Kidney epithelial cell (primary cell): ENCODE data around the gene RPS14. TPM values are rescaled to one million over a fixed set of nuclear protein-coding genes. Genes with fewer than 3 reads are reported as not detected.
"Not testable (repeated sequence)": the region's sequence is repeated elsewhere in the genome, so short reads cannot be mapped to it uniquely, and the experiment has no call there.

Experiments
- DNase-seq: peaks from one replicate; pipeline ENCODE4 v3.0.0-alpha.2; 2010; ENCODE audit warnings: low read depth
- H3K27me3 ChIP-seq: 2 replicates; pipeline ENCODE4 v1.6.0; 2011; ENCODE audit warnings: low read length; ENCODE audit not compliant: control insufficient read depth, insufficient read depth
- H3K36me3 ChIP-seq: 2 replicates; pipeline ENCODE4 v1.5.1; 2011; ENCODE audit warnings: low read length; ENCODE audit not compliant: control insufficient read depth, insufficient read depth
- H3K4me3 ChIP-seq: 2 replicates; pipeline ENCODE4 v1.5.1; 2011; ENCODE audit warnings: low read depth, mild to moderate bottlenecking, control low read depth, low read length
- CTCF ChIP-seq: IDR thresholded peaks from 2 replicates; pipeline ENCODE4 v1.5.1; 2011; ENCODE audit warnings: mild to moderate bottlenecking, moderate library complexity, low read length, control low read depth, inconsistent platforms; ENCODE audit not compliant: insufficient read depth, poor library complexity, severe bottlenecking
- total RNA-seq: library from RNA; depleted of rRNA; stranded (reverse); fragments of >200 nt; gene quantifications from 2 replicates; pipeline ENCODE4 v1.2.3, GENCODE V29; 2015

Gene RPS14
- total RNA-seq, 1 donor from 2014 or later, result 3,855 TPM

- H3K36me3 ChIP-seq, result no peaks in the 10 kb centered on the region
- H3K27me3 ChIP-seq, result no peaks in the 10 kb centered on the region
- peak; percentile 88 for TF ChIP-seq CTCF
- DNase-seq, result no peak
- no peak overlapping the region for H3K4me3 ChIP-seq
Observed at GRCh38 chr5:150458802-150459557, 9.4 kb upstream of the RPS14 start.

GRCh38 chr5:150457562-150458240 is 8.2 kb upstream of the RPS14 start:
- no peaks in the 10 kb centered on the region for H3K27me3 ChIP-seq
- H3K36me3 ChIP-seq, result no peaks in the 10 kb centered on the region
- TF ChIP-seq CTCF, result no peak
- no peak for DNase-seq
- H3K4me3 ChIP-seq, result no peak overlapping the region

GRCh38 chr5:150457121-150457520 is 7.6 kb upstream of the RPS14 start:
- no peaks in the 10 kb centered on the region for H3K27me3 ChIP-seq
- no peak for DNase-seq
- no peak overlapping the region for H3K4me3 ChIP-seq
- no peaks in the 10 kb centered on the region for H3K36me3 ChIP-seq
- no peak for TF ChIP-seq CTCF

- Histone ChIP-seq H3K36me3 (no peaks in the 10 kb centered on the region), H3K27me3 (no peaks in the 10 kb centered on the region), H3K4me3 (no peak overlapping the region)
- DNase-seq, result no peak
- no peak for TF ChIP-seq CTCF
Observed at GRCh38 chr5:150454492-150455229, 5.1 kb upstream of the RPS14 start.

- DNase-seq, H3K36me3 ChIP-seq, H3K4me3 ChIP-seq, H3K27me3 ChIP-seq: not testable (repeated sequence)
Observed at GRCh38 chr5:150454027-150454426, 4.5 kb upstream of the RPS14 start.

- Histone ChIP-seq H3K27me3 (no peaks in the 10 kb centered on the region), H3K4me3 (no peak overlapping the region), H3K36me3 (no peaks in the 10 kb centered on the region)
- DNase-seq, result no peak
- no peak for TF ChIP-seq CTCF
Observed at GRCh38 chr5:150452914-150453313, 3.4 kb upstream of the RPS14 start.
